HepG2 (cell line): ENCODE measurements around the gene WDR47. TPM values are rescaled to one million over a fixed set of nuclear protein-coding genes. Genes with fewer than 3 reads are reported as not detected.

Experiments used
- ETV5 ChIP-seq: IDR thresholded peaks from 2 replicates; pipeline ENCODE4 v1.6.1; 2018; ENCODE audit warnings: missing biosample characterization, missing genetic modification reagents, inconsistent platforms, borderline replicate concordance
- KLF11 ChIP-seq: IDR thresholded peaks from 2 replicates; pipeline ENCODE4 v1.6.1; 2016; ENCODE audit warnings: missing compliant biosample characterization
- MIER2 ChIP-seq: IDR thresholded peaks from 2 replicates; pipeline ENCODE4 v1.6.1; 2016; ENCODE audit warnings: missing biosample characterization, missing genetic modification reagents
- PITX1 ChIP-seq: sonication (generic); formaldehyde crosslinking; IDR thresholded peaks from 2 replicates; pipeline ENCODE4 v1.5.1; 2020; ENCODE audit warnings: mild to moderate bottlenecking, missing genetic modification reagents
- RELA ChIP-seq: sonication (generic); formaldehyde crosslinking; IDR thresholded peaks from 2 replicates; pipeline ENCODE4 v1.4.0; 2020; ENCODE audit warnings: missing genetic modification reagents
- ZBTB42 ChIP-seq: sonication (generic); formaldehyde crosslinking; IDR thresholded peaks from 2 replicates; pipeline ENCODE4 v1.5.0; 2020; ENCODE audit warnings: mild to moderate bottlenecking, missing genetic modification reagents
- ZNF253 ChIP-seq: sonication (generic); formaldehyde crosslinking; IDR thresholded peaks from 2 replicates; pipeline ENCODE4 v1.8.0; 2022; ENCODE audit warnings: mild to moderate bottlenecking, missing genetic modification reagents, borderline replicate concordance
- polyA plus RNA-seq, 8 experiments: library from polyadenylated mRNA; depleted of rRNA in 3 of 8; stranded (reverse) in 7 of 8; unstranded in 1 of 8; fragments of >200 nt; fragmentation: Illumina TruSeq in 4 of 8; extraction: Trizol in 4 of 8; gene quantifications; 2 replicates each; pipeline versions ENCODE4 v1.2.1 to v1.2.3, GENCODE V29; 2011 to 2016; ENCODE audit warnings: low read depth in 4 of 8, missing spikeins in 1 of 8, mixed read lengths in 1 of 8; ENCODE audit not compliant: insufficient read depth in 1 of 8
- total RNA-seq, 5 experiments: library from RNA; depleted of rRNA; stranded (reverse); fragments of >200 nt; fragmentation: Illumina TruSeq; extraction: Trizol; gene quantifications; 2 replicates each; pipeline ENCODE4 v1.2.3, GENCODE V29; 2016; ENCODE audit warnings: low read depth in 1 of 5
- TF ChIP-seq, protein P1 (sequence below): sonication (generic); formaldehyde crosslinking; IDR thresholded peaks from 2 replicates; pipeline ENCODE4 v1.4.0; 2020; ENCODE audit warnings: missing genetic modification reagents
- TF ChIP-seq, protein P2 (sequence below): IDR thresholded peaks from 2 replicates; pipeline ENCODE4 v1.6.1; 2016; ENCODE audit warnings: low read depth, missing genetic modification reagents, missing compliant biosample characterization
- TF ChIP-seq, protein P3 (sequence below): sonication (generic); formaldehyde crosslinking; IDR thresholded peaks from 2 replicates; pipeline ENCODE4 v1.4.0; 2020; ENCODE audit warnings: missing genetic modification reagents, mild to moderate bottlenecking, borderline replicate concordance
- TF ChIP-seq, protein P4 (sequence below): sonication (generic); formaldehyde crosslinking; IDR thresholded peaks from 2 replicates; pipeline ENCODE4 v1.8.0; 2022; ENCODE audit warnings: mild to moderate bottlenecking, missing genetic modification reagents
- TF ChIP-seq, protein P5 (sequence below): sonication (generic); formaldehyde crosslinking; conservative IDR thresholded peaks from 2 replicates; pipeline ENCODE4 v1.4.0; 2020; ENCODE audit warnings: mild to moderate bottlenecking, missing genetic modification reagents, moderate library complexity

Gene WDR47
- total and polyA plus RNA-seq, 2 of the 13 experiments (the other 11 are each of a cell fraction or from before 2014, with no cell fraction given), result 4.3 to 5.9 TPM

DNA sequence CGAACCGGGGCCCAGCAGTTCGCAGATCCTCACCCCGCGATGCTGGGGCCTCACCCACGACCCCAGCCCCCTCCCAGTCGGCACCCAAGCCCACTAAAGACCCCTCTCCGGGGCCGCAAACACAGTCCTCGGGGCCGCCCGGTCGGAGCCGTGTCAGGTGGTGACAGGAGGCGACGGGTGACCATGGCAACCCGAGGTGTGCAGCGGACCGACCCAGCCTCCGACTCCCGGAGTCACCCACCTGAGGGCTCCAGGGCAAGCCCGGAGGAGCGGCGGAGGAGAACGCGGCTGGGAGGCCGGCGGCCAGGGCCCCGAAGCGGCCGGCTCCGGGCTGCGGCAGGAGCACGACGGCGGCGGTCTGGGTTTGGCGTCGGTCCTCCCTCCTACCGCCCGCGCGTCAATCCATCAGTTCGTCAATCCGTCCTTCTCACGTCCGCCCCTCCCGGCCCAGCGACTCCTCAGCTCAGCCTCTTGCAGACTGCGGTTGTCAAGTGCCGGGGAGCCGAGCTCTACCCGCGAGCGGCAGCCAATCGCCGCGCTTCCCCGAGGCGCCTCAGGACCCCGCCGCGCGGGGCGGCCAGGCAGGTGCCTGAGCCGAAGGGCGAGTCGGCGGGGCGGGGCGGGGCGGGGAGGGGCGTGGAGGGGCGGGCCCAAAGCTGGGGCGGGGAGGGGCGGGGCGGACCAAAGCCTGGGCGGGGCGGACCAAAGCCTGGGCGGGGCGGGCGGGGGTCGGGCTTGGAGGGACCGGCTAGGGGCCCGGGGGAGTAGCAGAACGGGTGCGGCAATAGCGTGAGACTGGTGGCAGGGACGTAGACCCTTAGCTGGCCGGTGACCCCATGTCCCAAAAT is at the start of gene WDR47 (continued):
- no peak for TF ChIP-seq MIER2 (CRISPR knock-in tag)
- no peak for TF ChIP-seq ZBTB42 (CRISPR knock-in tag)
- no peak for TF ChIP-seq ETV5 (CRISPR knock-in tag)
- no peak for TF ChIP-seq KLF11 (CRISPR knock-in tag)
- no peak for TF ChIP-seq RELA
- TF ChIP-seq, protein P1, sequence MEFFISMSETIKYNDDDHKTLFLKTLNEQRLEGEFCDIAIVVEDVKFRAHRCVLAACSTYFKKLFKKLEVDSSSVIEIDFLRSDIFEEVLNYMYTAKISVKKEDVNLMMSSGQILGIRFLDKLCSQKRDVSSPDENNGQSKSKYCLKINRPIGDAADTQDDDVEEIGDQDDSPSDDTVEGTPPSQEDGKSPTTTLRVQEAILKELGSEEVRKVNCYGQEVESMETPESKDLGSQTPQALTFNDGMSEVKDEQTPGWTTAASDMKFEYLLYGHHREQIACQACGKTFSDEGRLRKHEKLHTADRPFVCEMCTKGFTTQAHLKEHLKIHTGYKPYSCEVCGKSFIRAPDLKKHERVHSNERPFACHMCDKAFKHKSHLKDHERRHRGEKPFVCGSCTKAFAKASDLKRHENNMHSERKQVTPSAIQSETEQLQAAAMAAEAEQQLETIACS (CRISPR knock-in tag), result no peak
- TF ChIP-seq, protein P2, sequence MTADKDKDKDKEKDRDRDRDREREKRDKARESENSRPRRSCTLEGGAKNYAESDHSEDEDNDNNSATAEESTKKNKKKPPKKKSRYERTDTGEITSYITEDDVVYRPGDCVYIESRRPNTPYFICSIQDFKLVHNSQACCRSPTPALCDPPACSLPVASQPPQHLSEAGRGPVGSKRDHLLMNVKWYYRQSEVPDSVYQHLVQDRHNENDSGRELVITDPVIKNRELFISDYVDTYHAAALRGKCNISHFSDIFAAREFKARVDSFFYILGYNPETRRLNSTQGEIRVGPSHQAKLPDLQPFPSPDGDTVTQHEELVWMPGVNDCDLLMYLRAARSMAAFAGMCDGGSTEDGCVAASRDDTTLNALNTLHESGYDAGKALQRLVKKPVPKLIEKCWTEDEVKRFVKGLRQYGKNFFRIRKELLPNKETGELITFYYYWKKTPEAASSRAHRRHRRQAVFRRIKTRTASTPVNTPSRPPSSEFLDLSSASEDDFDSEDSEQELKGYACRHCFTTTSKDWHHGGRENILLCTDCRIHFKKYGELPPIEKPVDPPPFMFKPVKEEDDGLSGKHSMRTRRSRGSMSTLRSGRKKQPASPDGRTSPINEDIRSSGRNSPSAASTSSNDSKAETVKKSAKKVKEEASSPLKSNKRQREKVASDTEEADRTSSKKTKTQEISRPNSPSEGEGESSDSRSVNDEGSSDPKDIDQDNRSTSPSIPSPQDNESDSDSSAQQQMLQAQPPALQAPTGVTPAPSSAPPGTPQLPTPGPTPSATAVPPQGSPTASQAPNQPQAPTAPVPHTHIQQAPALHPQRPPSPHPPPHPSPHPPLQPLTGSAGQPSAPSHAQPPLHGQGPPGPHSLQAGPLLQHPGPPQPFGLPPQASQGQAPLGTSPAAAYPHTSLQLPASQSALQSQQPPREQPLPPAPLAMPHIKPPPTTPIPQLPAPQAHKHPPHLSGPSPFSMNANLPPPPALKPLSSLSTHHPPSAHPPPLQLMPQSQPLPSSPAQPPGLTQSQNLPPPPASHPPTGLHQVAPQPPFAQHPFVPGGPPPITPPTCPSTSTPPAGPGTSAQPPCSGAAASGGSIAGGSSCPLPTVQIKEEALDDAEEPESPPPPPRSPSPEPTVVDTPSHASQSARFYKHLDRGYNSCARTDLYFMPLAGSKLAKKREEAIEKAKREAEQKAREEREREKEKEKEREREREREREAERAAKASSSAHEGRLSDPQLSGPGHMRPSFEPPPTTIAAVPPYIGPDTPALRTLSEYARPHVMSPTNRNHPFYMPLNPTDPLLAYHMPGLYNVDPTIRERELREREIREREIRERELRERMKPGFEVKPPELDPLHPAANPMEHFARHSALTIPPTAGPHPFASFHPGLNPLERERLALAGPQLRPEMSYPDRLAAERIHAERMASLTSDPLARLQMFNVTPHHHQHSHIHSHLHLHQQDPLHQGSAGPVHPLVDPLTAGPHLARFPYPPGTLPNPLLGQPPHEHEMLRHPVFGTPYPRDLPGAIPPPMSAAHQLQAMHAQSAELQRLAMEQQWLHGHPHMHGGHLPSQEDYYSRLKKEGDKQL (CRISPR knock-in tag), result no peak
- TF ChIP-seq ZNF253 (CRISPR knock-in tag), result no peak
- TF ChIP-seq, protein P3, sequence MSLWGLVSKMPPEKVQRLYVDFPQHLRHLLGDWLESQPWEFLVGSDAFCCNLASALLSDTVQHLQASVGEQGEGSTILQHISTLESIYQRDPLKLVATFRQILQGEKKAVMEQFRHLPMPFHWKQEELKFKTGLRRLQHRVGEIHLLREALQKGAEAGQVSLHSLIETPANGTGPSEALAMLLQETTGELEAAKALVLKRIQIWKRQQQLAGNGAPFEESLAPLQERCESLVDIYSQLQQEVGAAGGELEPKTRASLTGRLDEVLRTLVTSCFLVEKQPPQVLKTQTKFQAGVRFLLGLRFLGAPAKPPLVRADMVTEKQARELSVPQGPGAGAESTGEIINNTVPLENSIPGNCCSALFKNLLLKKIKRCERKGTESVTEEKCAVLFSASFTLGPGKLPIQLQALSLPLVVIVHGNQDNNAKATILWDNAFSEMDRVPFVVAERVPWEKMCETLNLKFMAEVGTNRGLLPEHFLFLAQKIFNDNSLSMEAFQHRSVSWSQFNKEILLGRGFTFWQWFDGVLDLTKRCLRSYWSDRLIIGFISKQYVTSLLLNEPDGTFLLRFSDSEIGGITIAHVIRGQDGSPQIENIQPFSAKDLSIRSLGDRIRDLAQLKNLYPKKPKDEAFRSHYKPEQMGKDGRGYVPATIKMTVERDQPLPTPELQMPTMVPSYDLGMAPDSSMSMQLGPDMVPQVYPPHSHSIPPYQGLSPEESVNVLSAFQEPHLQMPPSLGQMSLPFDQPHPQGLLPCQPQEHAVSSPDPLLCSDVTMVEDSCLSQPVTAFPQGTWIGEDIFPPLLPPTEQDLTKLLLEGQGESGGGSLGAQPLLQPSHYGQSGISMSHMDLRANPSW (CRISPR knock-in tag), result no peak
- TF ChIP-seq PITX1 (CRISPR knock-in tag), result 0 out of 2 replicates have a peak, but pooled peaks have one; percentile 12
- TF ChIP-seq, protein P4, sequence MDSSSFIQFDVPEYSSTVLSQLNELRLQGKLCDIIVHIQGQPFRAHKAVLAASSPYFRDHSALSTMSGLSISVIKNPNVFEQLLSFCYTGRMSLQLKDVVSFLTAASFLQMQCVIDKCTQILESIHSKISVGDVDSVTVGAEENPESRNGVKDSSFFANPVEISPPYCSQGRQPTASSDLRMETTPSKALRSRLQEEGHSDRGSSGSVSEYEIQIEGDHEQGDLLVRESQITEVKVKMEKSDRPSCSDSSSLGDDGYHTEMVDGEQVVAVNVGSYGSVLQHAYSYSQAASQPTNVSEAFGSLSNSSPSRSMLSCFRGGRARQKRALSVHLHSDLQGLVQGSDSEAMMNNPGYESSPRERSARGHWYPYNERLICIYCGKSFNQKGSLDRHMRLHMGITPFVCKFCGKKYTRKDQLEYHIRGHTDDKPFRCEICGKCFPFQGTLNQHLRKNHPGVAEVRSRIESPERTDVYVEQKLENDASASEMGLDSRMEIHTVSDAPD (CRISPR knock-in tag), result 0 out of 2 replicates have a peak, but pooled peaks have one; percentile 45
- TF ChIP-seq, protein P5, sequence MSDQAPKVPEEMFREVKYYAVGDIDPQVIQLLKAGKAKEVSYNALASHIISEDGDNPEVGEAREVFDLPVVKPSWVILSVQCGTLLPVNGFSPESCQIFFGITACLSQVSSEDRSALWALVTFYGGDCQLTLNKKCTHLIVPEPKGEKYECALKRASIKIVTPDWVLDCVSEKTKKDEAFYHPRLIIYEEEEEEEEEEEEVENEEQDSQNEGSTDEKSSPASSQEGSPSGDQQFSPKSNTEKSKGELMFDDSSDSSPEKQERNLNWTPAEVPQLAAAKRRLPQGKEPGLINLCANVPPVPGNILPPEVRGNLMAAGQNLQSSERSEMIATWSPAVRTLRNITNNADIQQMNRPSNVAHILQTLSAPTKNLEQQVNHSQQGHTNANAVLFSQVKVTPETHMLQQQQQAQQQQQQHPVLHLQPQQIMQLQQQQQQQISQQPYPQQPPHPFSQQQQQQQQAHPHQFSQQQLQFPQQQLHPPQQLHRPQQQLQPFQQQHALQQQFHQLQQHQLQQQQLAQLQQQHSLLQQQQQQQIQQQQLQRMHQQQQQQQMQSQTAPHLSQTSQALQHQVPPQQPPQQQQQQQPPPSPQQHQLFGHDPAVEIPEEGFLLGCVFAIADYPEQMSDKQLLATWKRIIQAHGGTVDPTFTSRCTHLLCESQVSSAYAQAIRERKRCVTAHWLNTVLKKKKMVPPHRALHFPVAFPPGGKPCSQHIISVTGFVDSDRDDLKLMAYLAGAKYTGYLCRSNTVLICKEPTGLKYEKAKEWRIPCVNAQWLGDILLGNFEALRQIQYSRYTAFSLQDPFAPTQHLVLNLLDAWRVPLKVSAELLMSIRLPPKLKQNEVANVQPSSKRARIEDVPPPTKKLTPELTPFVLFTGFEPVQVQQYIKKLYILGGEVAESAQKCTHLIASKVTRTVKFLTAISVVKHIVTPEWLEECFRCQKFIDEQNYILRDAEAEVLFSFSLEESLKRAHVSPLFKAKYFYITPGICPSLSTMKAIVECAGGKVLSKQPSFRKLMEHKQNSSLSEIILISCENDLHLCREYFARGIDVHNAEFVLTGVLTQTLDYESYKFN, result peak; percentile 22; the same call in 1 of the 2 replicates
